Esophagus muscularis mucosa (tissue), 4 donors: ENCODE data around the gene DNAH3. TPM values are rescaled to one million over a fixed set of nuclear protein-coding genes. Genes with fewer than 3 reads are reported as not detected.

Source experiments
- DNase-seq: peaks from one replicate; pipeline ENCODE4 v3.0.0-alpha.2; 2017; ENCODE audit errors: extremely low spot score
- H3K27ac ChIP-seq, 4 donors: fragments of 200-600 bp; sonication (generic); replicated peaks in 1 of 4; 1 replicate in 3 of 4; 2 replicates in 1 of 4; pipeline ENCODE4 v1.5.1; 2016 to 2019; ENCODE audit warnings: mild to moderate bottlenecking in 1 of 4
- H3K27me3 ChIP-seq, 4 donors: fragments of 200-600 bp; sonication (generic); one replicate each; pipeline versions ENCODE4 v1.5.1 to v1.6.0; 2016 to 2019
- H3K36me3 ChIP-seq, 4 donors: fragments of 200-600 bp; sonication (generic); one replicate each; pipeline ENCODE4 v1.5.1; 2016 to 2019
- H3K4me1 ChIP-seq, 4 donors: fragments of 200-600 bp; sonication (generic); one replicate each; pipeline ENCODE4 v1.5.1; 2016 to 2019
- H3K4me3 ChIP-seq, 4 donors: fragments of 200-600 bp; sonication (generic); 1 replicate in 2 of 4; 2 replicates in 2 of 4; pipeline ENCODE4 v1.5.1; 2016 to 2019; ENCODE audit warnings: mild to moderate bottlenecking in 4 of 4, moderate library complexity in 1 of 4
- H3K9me3 ChIP-seq, 4 donors: fragments of 200-600 bp; sonication (generic); 1 replicate in 3 of 4; 2 replicates in 1 of 4; pipeline ENCODE4 v1.5.1; 2016 to 2019
- CTCF ChIP-seq, 3 experiments: fragments of 200-600 bp in 2 of 3; fragments of 450-650 bp in 1 of 3; sonication (generic) in 2 of 3; IDR thresholded peaks; one replicate each; pipeline ENCODE4 v1.5.1; 2017 to 2019; ENCODE audit warnings: antibody characterized with exemption in 3 of 3, mild to moderate bottlenecking in 2 of 3, moderate library complexity in 1 of 3
- EP300 ChIP-seq: sonication (generic); formaldehyde crosslinking; IDR thresholded peaks from one replicate; pipeline ENCODE4 v1.6.1; 2017; ENCODE audit warnings: antibody characterized with exemption
- POLR2A ChIP-seq: fragments of 450-650 bp; IDR thresholded peaks from one replicate; pipeline ENCODE4 v1.6.1; 2017; ENCODE audit warnings: antibody characterized with exemption, moderate library complexity, mild to moderate bottlenecking, low read depth
- POLR2AphosphoS5 ChIP-seq, 2 donors: sonication (generic); formaldehyde crosslinking; IDR thresholded peaks; one replicate each; pipeline ENCODE4 v1.6.1; 2017; ENCODE audit warnings: antibody characterized with exemption in 2 of 2
- WGBS: methylation state at CpG from one replicate; pipeline ENCODE4 v1.1.5; 2018; 5-methylcytosine and 5-hydroxymethylcytosine counted together
- intact Hi-C: fragments of 100-400 bp; cut with DNase I; formaldehyde crosslinking; loops from one replicate; pipeline ENCODE4 v1.15.1; 2023
- total RNA-seq, 4 donors: library from RNA; depleted of rRNA; stranded (reverse); fragments of >200 nt; gene quantifications; one replicate each; pipeline versions ENCODE4 v1.1.0 to v1.2.1, GENCODE V29; 2016

Gene DNAH3
- total RNA-seq, 4 donors from 2014 or later, result under 0.01 to 0.13 TPM; not detected in 2

GRCh38 chr16:21130811-21131210 is 19.8 kb downstream of the DNAH3 start:
- WGBS, result 86% methylated on average over 3 of the region's 3 CpGs
- intact Hi-C loops, result no loop called here
- no peaks in the 10 kb centered on the region for H3K9me3 ChIP-seq
- H3K4me1 ChIP-seq, result no peaks in the 10 kb centered on the region
- TF ChIP-seq EP300 (no peak), POLR2AphosphoS5 (IDR thresholded peaks at IDR 0.05) (no peak), POLR2A (no peak), CTCF (IDR thresholded peaks at IDR 0.05) (no peak)
- H3K36me3 ChIP-seq, result no peaks in the 10 kb centered on the region
- H3K4me3 ChIP-seq, result no peak overlapping the region
- peaks cover 0 to 19% (median 0%) of the 10 kb centered on the region in 4 donors for H3K27me3 ChIP-seq
- H3K27ac ChIP-seq, result no peak overlapping the region
- no peak for DNase-seq

GRCh38 chr16:21128991-21129390 is 21.7 kb downstream of the DNAH3 start:
- WGBS, result 92% methylated on average over 6 of the region's 6 CpGs
- Histone ChIP-seq H3K36me3 (no peaks in the 10 kb centered on the region), H3K4me3 (no peak overlapping the region), H3K9me3 (no peaks in the 10 kb centered on the region), H3K27me3 (peaks cover 0 to 19% (median 0%) of the 10 kb centered on the region in 4 donors), H3K27ac (no peak overlapping the region), H3K4me1 (no peaks in the 10 kb centered on the region)
- intact Hi-C loops, result no loop called here
- DNase-seq, result no peak
- TF ChIP-seq CTCF (IDR thresholded peaks at IDR 0.05) (no peak), POLR2AphosphoS5 (IDR thresholded peaks at IDR 0.05) (no peak), POLR2A (no peak), EP300 (no peak)

GRCh38 chr16:21126518-21126917 is 24.1 kb downstream of the DNAH3 start:
- TF ChIP-seq EP300, result no peak
- TF ChIP-seq POLR2AphosphoS5 (IDR thresholded peaks at IDR 0.05), result no peak
- no peak for TF ChIP-seq POLR2A
- no peak for TF ChIP-seq CTCF (IDR thresholded peaks at IDR 0.05)
- H3K9me3 ChIP-seq, result no peaks in the 10 kb centered on the region
- no peak overlapping the region for H3K4me3 ChIP-seq
- peaks cover 0 to 19% (median 0%) of the 10 kb centered on the region in 4 donors for H3K27me3 ChIP-seq
- no peak overlapping the region for H3K27ac ChIP-seq
- no peak for DNase-seq
- intact Hi-C loops, result no loop called here
- no peaks in the 10 kb centered on the region for H3K4me1 ChIP-seq
- 71% methylated on average over 6 of the region's 7 CpGs for WGBS
- H3K36me3 ChIP-seq, result no peaks in the 10 kb centered on the region

- no peak overlapping the region for H3K27ac ChIP-seq
- intact Hi-C loops, result no loop called here
These were observed 25.5 kb downstream of the DNAH3 start for GRCh38 chr16:21125191-21125590.

More at GRCh38 chr16:21125191-21125590, 25.5 kb downstream of the DNAH3 start:
- H3K36me3 ChIP-seq, result no peaks in the 10 kb centered on the region
- H3K9me3 ChIP-seq, result no peaks in the 10 kb centered on the region
- no peak for DNase-seq
- TF ChIP-seq EP300 (no peak), POLR2A (no peak), POLR2AphosphoS5 (IDR thresholded peaks at IDR 0.05) (no peak), CTCF (IDR thresholded peaks at IDR 0.05) (no peak)
- WGBS, result 96% methylated on average over 7 of the region's 7 CpGs
- no peak overlapping the region for H3K4me3 ChIP-seq
- no peaks in the 10 kb centered on the region for H3K4me1 ChIP-seq
- H3K27me3 ChIP-seq, result peaks cover 0 to 19% (median 0%) of the 10 kb centered on the region in 4 donors
